Putamen (tissue), 1 donor: Measurements from ENCODE around the gene TAPT1.
"Not testable (repeated sequence)": the region's sequence is repeated elsewhere in the genome, so short reads cannot be mapped to it uniquely, and the experiment has no call there.

Source experiments
- DNase-seq: peaks from one replicate; pipeline ENCODE4 v3.0.0-alpha.2; 2016; ENCODE audit warnings: low spot score

The TAPT1 gene

DNA sequence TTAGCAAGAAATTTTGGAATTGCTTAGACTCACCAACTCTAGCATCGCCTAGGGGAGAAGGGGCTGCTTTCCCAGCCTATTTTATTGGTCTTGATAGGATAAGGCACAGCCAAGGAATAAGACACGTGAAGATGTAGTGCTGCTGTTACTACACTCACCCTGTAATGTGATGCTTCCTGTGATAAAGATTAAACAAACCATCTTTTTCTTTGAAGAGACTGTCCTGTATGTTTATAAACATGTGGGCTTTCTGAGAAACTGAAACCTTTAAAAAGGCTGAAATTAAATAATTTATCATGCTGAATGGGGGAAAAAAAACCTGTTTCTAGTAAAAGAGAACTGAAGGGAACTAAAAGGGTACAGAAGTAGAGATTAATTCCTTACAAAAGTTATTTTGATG lies 13.2 kb downstream of the TAPT1 start:
- no peak for DNase-seq

DNA sequence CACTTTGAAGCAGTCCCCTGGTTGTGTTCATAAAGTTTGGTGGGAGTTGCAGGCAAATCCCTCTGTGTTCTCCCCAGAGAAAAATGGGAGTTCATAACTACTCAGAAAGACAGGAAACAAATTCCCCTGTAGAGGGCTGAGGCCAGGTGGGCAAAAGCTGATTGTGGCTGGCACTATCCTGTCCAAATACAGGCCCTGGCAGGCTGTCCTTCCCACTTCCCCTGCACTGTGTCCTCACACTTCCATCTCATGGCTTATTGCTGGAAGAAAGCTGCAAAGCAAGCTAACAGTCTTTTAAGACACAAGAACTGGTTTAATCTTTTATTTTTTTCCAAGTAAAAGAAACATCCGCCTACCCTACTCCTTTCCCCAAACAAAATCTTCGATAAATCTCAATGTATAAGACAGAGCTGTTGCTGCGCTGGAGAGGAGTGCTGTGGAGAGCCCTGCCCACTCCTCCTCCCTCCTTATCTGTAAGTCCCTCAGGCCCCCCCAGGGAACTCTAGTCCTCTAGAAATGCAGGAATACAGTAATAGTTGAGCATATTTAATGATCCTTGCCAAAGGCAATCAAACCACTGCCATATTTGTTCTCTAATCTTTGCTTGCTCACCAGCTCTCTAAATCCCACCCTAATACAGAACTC lies 14.0 kb downstream of the TAPT1 start:
- no peak for DNase-seq

DNA sequence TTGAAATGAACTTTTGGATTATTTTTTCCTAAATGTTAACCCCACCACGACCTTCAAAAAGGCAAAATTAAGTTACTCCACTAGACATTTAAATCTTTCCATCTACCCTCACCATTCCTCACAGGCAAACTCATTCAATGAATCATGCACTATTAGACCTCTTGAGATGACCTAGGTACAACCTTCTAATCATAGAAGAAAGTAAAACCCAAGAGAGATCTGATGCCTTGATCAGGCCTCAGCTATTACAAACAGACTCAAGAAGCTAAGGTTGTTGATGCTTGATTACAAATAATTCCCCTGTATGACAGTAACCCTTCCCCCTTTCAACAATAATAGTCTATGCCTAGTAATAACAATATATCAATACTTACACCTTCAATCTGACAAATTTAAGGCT lies 18.9 kb downstream of the TAPT1 start:
- DNase-seq = no peak

DNA sequence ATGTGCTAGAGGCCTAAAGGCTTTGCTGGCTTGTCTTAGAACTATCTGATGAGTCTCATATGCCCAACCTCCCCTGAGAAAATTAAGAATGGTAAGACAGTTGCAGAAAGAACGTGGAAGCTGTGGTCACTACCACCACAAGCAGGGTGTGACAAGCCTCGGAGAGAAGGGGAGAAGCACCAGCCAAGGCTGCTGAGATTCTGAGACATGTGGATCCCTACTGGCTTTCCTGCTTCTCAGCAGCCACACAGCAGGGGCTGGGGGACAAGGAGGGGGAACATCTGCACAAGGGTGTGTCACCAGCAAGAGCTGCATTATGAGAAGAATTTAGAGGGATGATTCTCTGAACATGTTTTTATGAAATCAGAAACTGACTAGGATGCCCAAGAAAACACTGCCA lies 19.4 kb downstream of the TAPT1 start:
- DNase-seq = no peak

DNA sequence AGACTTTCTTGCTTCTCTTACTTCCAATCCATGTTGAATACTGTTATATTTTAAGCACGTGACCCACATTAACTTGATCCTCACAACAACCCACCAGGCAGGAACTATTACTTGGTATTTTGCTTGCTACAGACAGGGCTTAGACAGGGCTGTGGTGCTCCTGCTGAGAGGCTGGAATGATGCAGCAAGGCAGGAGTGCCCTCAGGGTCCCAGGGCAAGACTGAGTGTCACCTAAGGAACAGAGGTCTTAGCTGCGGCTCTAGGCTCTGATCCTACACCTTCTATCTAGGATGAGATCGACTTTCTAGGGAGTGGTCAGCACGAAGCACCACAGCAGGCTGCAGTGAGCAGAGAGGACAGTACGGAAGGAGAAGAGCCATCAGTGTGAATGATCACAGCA lies 20.0 kb downstream of the TAPT1 start:
- no peak for DNase-seq

DNA sequence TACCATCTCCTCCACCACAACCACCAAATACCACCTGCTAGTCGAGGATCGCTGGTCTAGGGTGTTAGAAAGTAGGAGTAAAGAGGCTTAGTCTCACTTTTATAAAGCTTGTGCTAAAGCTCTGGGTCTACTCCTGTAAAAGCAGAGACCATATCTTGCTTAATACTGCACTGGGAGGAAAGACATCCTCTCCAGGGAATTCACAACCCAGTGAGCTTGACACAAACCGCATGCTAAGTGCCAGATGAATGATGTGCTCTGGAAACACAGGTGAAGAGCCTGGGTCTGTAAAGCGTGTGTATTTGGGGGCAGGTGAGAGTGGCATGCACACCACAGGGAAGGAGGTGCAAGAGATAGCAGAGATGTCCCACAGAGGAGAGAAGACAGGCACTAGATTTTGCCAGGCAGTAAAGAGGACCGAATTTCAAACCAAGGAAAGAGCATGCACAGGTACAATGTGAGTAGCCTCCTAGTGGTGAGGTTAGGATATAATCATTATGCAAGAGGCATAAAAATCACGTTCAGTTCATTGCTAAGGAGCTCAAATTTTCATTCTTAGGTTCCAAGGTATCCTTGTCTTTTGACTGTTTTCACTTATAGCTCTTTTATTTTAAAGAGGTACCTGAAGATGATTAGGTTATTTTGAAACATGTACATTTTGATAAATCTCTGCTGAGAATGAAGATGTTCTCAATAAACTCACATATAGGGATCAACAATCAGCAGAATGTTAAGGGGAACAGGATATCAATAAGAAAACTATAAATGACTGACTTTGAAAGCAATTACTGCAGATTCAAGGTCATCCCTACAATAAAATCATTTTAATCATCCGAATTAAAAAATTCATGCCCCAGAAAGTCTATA lies 20.7 kb downstream of the TAPT1 start:
- no peak for DNase-seq

DNA sequence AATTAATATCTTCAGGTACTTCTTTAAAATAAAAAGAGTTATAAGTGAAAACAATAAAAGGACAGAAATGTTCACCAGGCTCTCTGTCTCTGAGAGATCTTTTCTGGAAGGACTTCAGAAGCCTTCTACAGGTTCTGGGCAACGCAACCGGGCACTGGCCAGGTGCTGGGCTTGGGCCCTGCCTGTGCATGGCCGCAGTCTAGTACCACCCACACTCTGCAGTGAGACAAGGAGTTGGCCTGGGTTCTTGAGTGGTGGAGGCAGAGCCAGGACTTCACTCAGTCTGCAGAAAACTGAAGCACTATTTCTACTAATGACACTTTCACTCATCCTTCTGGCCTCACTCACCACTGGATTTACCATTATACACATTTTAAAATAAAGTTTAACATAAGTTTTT lies 21.8 kb downstream of the TAPT1 start:
- DNase-seq = no peak

GRCh38 chr4:16203083-16203482 lies 23.2 kb downstream of the TAPT1 start:
- DNase-seq = no peak

- DNase-seq = no peak
Measured at GRCh38 chr4:16202598-16202997, 23.7 kb downstream of the TAPT1 start.

DNA sequence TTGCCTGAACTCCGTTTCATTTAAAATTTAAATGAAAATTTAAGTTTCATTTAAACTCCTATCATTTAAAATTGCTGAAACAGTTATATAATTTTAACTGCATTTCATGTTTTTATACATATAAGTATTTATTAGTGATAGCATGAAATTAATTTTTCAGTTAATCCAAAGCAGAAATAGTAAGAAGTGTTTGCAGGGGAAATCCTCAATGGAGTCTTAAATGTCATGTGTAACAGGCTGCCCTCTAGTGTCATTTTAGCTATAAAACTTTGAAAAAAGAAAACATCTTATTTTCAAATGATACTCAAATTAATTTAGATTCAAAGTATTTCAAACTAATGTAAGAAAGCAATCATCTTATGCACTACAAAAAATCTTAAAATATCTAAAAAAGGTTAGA lies 27.2 kb downstream of the TAPT1 start:
- no peak for DNase-seq

DNA sequence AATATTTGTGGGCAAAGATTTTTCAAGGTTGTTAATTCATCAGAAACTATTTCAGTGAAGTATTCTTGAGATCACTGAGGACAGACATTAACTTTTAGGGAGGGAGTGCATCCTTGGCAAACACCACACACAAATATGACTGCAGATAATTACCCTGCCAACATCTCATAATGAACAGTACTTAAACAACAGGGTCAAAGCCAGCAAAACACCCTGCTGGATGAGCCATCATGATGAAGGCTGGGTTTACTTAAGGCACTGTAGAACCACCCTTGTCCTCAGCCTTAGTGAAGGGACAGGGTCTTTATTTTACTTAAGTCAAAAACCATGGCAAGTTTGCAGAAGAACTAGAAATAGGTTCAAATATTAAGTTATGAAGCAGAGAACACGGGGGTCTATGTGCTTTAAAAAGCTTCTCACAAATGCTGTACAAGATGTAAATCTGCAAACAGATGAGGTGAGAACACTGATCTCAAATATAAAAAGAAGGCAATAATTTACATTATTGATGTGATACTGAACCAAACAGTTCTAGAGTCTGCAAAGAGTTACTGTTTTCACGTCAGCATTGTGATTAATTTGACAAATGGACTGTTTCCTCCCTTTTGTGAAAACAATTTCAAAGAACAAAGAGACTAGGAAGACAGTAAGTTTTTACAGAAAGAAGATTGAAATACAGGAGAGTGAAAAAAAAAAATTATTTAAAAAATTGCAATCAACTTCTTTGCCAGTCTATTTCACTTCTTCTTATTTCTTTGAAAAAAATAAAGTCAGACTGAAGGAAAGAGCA lies 28.2 kb downstream of the TAPT1 start:
- DNase-seq = no peak

GRCh38 chr4:16196482-16197393 lies 29.5 kb downstream of the TAPT1 start:
- DNase-seq = no peak

- no peak for DNase-seq
Measured at GRCh38 chr4:16195209-16195608, 31.1 kb downstream of the TAPT1 start.

GRCh38 chr4:16194798-16195197 lies 31.5 kb downstream of the TAPT1 start:
- DNase-seq = not testable (repeated sequence)

DNA sequence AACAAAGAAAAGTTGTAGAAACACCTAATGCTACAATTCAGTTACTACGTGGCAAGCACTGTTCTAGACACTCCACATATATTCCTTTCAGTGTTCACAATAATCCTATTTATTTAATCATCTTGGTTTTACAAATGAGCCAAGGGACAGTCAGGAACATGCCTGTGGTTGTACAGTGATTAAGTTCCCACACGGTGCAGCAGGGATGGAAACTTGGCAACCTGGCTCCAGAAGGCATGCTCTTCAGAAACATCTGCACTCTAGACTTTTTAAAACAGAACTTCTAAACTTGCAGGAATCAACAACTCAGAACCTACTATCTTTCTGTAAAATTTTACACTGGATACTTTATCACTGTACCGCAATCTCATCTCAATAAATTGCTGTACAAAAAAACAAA lies 32.1 kb downstream of the TAPT1 start:
- DNase-seq = no peak

DNA sequence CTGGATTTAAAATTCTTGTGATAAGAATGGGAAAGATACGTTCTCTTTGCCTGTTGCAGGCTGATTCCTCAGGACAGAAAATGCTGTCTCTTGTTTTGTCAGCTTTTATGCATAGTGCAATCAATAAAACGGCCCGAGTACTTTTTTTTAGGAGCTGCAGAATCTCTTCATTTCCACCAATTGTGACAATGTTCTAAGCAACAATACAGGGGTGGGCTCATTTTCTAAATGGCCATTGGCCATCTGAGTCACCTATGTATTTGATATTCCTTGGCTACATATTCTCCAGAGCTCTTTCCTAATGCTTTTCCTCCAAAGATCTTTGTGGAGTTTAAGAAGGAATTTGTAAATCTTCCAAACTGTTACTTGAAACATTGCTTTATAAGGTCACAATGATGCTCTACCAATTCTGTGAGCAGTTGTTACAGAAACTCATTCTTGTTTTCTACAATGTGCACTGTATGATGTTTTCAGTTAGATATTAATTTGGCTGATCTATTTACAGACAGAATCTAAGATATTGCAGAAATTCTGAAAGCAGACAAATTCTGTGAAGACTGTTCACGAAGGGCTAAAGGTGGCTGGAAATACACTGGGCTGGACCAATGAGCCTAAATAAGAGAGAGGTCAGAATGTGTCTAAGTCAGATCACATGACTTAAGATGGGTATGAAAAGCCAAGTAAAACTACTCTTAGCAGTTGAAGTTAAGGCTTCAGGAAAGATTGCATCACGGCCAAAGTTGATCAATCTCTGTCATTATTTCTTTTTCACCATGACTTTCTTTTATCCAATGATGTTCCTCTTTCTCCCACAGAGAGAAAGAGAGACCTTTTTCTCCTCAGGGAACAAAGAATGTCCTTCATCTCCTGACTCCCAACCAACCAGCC lies 33.4 kb downstream of the TAPT1 start:
- no peak for DNase-seq

DNA sequence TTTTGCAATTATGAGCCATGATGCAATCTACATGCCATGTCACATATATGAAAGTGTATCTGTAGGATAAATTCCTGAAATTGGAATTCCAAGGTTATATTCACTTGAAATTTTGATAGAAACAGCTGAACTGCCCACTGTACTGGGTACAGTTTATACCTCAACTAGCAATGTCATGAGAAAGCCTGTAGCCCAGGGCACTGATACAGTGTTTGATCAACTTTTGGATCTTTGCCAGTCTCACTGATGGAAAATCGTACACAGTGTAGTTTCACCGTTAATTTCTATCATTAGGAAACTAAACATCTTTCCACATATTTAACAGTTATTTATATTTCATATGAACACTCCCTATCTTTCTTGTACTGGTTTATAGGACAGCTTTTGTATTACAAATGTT lies 34.2 kb downstream of the TAPT1 start:
- DNase-seq = no peak

DNA sequence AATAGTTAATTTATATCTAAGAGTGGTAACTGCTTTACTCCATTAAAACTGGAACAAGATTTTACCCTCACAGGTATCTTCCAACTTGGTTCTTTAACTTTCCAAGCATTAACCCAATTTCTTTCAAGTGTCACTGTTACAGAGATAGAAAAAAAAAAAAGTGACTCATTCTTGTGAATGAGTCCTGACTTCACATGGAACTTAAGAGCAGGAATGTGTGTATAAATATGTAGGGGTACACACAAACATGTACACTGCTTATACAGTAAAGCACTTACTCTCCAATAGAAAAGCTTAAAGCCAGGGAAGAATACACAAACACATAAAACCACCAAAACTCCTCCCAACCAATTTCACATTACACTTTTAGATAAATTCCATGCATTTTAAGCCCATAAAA lies 38.8 kb downstream of the TAPT1 start:
- no peak for DNase-seq

GRCh38 chr4:16186986-16187385 lies 39.3 kb downstream of the TAPT1 start:
- DNase-seq = no peak

DNA sequence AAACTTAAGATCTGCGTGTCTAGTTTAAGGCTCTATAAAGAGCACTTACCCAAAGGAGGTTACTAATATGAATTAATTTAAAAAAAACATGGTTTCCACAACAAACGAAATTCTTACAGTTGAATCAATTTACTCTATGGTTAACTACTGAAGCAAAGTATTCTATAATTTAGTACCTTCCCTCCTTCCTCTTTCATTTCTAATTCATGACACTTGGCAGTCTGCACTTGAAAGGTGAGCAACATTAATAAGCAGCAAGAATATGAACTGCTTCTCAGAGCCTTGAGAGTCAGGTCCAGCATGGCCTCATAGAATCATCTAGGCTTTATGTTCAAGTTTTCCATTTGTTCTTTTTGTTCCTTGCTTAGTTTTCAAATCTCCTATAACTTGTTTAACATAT lies 42.7 kb downstream of the TAPT1 start:
- DNase-seq = no peak

- DNase-seq = no peak
Measured at GRCh38 chr4:16176621-16177020, 49.6 kb downstream of the TAPT1 start.
